ENCODE data around the gene SCUBE1.

The SCUBE1 gene

GRCh38 chr22:43346521-43346929, 3.4 kb upstream of the SCUBE1 start:
- TF ChIP-seq OSR1 (CRISPR knock-in tag; IDR thresholded peaks at IDR 0.05) = no peak
- TF ChIP-seq ZNF70 (CRISPR knock-in tag; IDR thresholded peaks at IDR 0.05) = no peak
- TF ChIP-seq TSHZ2 (CRISPR knock-in tag; IDR thresholded peaks at IDR 0.05) = no peak
- TF ChIP-seq ZFP3 (CRISPR knock-in tag; IDR thresholded peaks at IDR 0.05) = no peak
- TF ChIP-seq TOX (CRISPR knock-in tag; IDR thresholded peaks at IDR 0.05; ENCODE audit: borderline replicate concordance) = no peak
- TF ChIP-seq SNAI2 (CRISPR knock-in tag; IDR thresholded peaks at IDR 0.05) = no peak
- ATAC-seq = peak; percentile 86

- no peak for ATAC-seq
- TF ChIP-seq GLIS3 (CRISPR knock-in tag; IDR thresholded peaks at IDR 0.05) (no peak), PPARA (CRISPR knock-in tag; IDR thresholded peaks at IDR 0.05; ENCODE audit: borderline replicate concordance) (no peak), SNAI2 (CRISPR knock-in tag; IDR thresholded peaks at IDR 0.05) (no peak), ZFP30 (CRISPR knock-in tag; IDR thresholded peaks at IDR 0.05) (no peak), CSDC2 (CRISPR knock-in tag; IDR thresholded peaks at IDR 0.05) (no peak), OSR1 (CRISPR knock-in tag; IDR thresholded peaks at IDR 0.05) (no peak), TCF4 (CRISPR knock-in tag; IDR thresholded peaks at IDR 0.05; ENCODE audit: borderline replicate concordance) (no peak), ZNF8 (CRISPR knock-in tag; IDR thresholded peaks at IDR 0.05) (no peak), ISL1 (CRISPR knock-in tag; IDR thresholded peaks at IDR 0.05) (no peak)
- TF ChIP-seq, protein P1, sequence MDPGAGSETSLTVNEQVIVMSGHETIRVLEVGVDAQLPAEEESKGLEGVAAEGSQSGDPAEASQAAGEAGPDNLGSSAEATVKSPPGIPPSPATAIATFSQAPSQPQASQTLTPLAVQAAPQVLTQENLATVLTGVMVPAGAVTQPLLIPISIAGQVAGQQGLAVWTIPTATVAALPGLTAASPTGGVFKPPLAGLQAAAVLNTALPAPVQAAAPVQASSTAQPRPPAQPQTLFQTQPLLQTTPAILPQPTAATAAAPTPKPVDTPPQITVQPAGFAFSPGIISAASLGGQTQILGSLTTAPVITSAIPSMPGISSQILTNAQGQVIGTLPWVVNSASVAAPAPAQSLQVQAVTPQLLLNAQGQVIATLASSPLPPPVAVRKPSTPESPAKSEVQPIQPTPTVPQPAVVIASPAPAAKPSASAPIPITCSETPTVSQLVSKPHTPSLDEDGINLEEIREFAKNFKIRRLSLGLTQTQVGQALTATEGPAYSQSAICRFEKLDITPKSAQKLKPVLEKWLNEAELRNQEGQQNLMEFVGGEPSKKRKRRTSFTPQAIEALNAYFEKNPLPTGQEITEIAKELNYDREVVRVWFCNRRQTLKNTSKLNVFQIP (CRISPR knock-in tag; IDR thresholded peaks at IDR 0.05; ENCODE audit: borderline replicate concordance, low read depth) = no peak
Measured at GRCh38 chr22:43345761-43346301, 2.7 kb upstream of the SCUBE1 start.

GRCh38 chr22:43345356-43345755, 2.2 kb upstream of the SCUBE1 start:
- TF ChIP-seq ZNF70 (CRISPR knock-in tag; IDR thresholded peaks at IDR 0.05) = no peak
- no peak for TF ChIP-seq ISL1 (CRISPR knock-in tag; IDR thresholded peaks at IDR 0.05)
- TF ChIP-seq ZNF8 (CRISPR knock-in tag; IDR thresholded peaks at IDR 0.05) = no peak
- TF ChIP-seq, protein P2, sequence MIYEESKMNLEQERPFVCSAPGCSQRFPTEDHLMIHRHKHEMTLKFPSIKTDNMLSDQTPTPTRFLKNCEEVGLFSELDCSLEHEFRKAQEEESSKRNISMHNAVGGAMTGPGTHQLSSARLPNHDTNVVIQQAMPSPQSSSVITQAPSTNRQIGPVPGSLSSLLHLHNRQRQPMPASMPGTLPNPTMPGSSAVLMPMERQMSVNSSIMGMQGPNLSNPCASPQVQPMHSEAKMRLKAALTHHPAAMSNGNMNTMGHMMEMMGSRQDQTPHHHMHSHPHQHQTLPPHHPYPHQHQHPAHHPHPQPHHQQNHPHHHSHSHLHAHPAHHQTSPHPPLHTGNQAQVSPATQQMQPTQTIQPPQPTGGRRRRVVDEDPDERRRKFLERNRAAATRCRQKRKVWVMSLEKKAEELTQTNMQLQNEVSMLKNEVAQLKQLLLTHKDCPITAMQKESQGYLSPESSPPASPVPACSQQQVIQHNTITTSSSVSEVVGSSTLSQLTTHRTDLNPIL (CRISPR knock-in tag; IDR thresholded peaks at IDR 0.05; ENCODE audit: low read depth) = no peak
- TF ChIP-seq PPARA (CRISPR knock-in tag; IDR thresholded peaks at IDR 0.05; ENCODE audit: borderline replicate concordance) = no peak
- TF ChIP-seq, protein P3, sequence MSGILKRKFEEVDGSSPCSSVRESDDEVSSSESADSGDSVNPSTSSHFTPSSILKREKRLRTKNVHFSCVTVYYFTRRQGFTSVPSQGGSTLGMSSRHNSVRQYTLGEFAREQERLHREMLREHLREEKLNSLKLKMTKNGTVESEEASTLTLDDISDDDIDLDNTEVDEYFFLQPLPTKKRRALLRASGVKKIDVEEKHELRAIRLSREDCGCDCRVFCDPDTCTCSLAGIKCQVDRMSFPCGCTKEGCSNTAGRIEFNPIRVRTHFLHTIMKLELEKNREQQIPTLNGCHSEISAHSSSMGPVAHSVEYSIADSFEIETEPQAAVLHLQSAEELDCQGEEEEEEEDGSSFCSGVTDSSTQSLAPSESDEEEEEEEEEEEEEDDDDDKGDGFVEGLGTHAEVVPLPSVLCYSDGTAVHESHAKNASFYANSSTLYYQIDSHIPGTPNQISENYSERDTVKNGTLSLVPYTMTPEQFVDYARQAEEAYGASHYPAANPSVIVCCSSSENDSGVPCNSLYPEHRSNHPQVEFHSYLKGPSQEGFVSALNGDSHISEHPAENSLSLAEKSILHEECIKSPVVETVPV (CRISPR knock-in tag; IDR thresholded peaks at IDR 0.05) = no peak
- TF ChIP-seq BACH2 (CRISPR knock-in tag; IDR thresholded peaks at IDR 0.05; ENCODE audit: borderline replicate concordance) = no peak
- TF ChIP-seq RARB (CRISPR knock-in tag; IDR thresholded peaks at IDR 0.05) = no peak
- no peak for TF ChIP-seq ARNTL (CRISPR knock-in tag; IDR thresholded peaks at IDR 0.05; ENCODE audit: borderline replicate concordance, low read depth)
- TF ChIP-seq GLIS3 (CRISPR knock-in tag; IDR thresholded peaks at IDR 0.05) = no peak
- TF ChIP-seq SNAI2 (CRISPR knock-in tag; IDR thresholded peaks at IDR 0.05) = no peak
- TF ChIP-seq ZC3H10 (CRISPR knock-in tag; IDR thresholded peaks at IDR 0.05) = no peak
- no peak for TF ChIP-seq TOX (CRISPR knock-in tag; IDR thresholded peaks at IDR 0.05; ENCODE audit: borderline replicate concordance)
- TF ChIP-seq, protein P1 (CRISPR knock-in tag; IDR thresholded peaks at IDR 0.05; ENCODE audit: borderline replicate concordance, low read depth) = no peak
- no peak for TF ChIP-seq ZFP30 (CRISPR knock-in tag; IDR thresholded peaks at IDR 0.05)
- TF ChIP-seq ESRRG (CRISPR knock-in tag; IDR thresholded peaks at IDR 0.05) = no peak
- TF ChIP-seq TCF4 (CRISPR knock-in tag; IDR thresholded peaks at IDR 0.05; ENCODE audit: borderline replicate concordance) = no peak
- no peak for TF ChIP-seq PATZ1 (CRISPR knock-in tag; IDR thresholded peaks at IDR 0.05; ENCODE audit: borderline replicate concordance)
- TF ChIP-seq ZFP3 (CRISPR knock-in tag; IDR thresholded peaks at IDR 0.05) = no peak
- ATAC-seq = no peak

All from SK-N-SH treated with all-trans-retinoic acid at 6 μM for 48 hours (cell line).